Uterus (tissue), 4 donors: ENCODE data around the gene DYNLL1. TPM values are rescaled to one million over a fixed set of nuclear protein-coding genes. Genes with fewer than 3 reads are reported as not detected.
"Not testable (repeated sequence)": the region's sequence is repeated elsewhere in the genome, so short reads cannot be mapped to it uniquely, and the experiment has no call there.

Experiments
- DNase-seq, 2 donors: peaks; one replicate each; pipeline ENCODE4 v3.0.0-alpha.2; 2019 to 2020
- H3K27ac ChIP-seq, 2 donors: fragments of 200-600 bp; sonication (generic); 1 replicate in 1 of 2; 2 replicates in 1 of 2; pipeline ENCODE4 v1.5.1; 2016 to 2018
- H3K27me3 ChIP-seq, 2 donors: fragments of 200-600 bp; sonication (generic); one replicate each; pipeline ENCODE4 v1.5.1; 2018 to 2019; ENCODE audit warnings: control low read depth in 1 of 2
- H3K36me3 ChIP-seq, 2 donors: fragments of 200-600 bp; sonication (generic); one replicate each; pipeline ENCODE4 v1.5.1; 2019; ENCODE audit warnings: control low read depth in 1 of 2
- H3K4me1 ChIP-seq, 2 donors: fragments of 200-600 bp; sonication (generic); one replicate each; pipeline ENCODE4 v1.5.1; 2018 to 2019; ENCODE audit warnings: control low read depth in 1 of 2
- H3K4me3 ChIP-seq, 2 donors: fragments of 200-600 bp; sonication (generic); 1 replicate in 1 of 2; 2 replicates in 1 of 2; pipeline ENCODE4 v1.5.1; 2018 to 2019; ENCODE audit warnings: mild to moderate bottlenecking in 1 of 2
- H3K9me3 ChIP-seq, 2 donors: fragments of 200-600 bp; sonication (generic); one replicate each; pipeline ENCODE4 v1.5.1; 2019; ENCODE audit warnings: control low read depth in 1 of 2
- CTCF ChIP-seq, 4 experiments: fragments of 200-600 bp in 2 of 4; fragments of 450-650 bp in 2 of 4; sonication (generic) in 2 of 4; IDR thresholded peaks; one replicate each; pipeline ENCODE4 v1.5.1; 2016 to 2019; ENCODE audit warnings: antibody characterized with exemption in 4 of 4, mild to moderate bottlenecking in 2 of 4, moderate library complexity in 1 of 4
- POLR2A ChIP-seq, 2 donors: fragments of 450-650 bp; IDR thresholded peaks; one replicate each; pipeline ENCODE4 v1.6.1; 2016; ENCODE audit warnings: antibody characterized with exemption in 2 of 2, mild to moderate bottlenecking in 1 of 2, moderate library complexity in 1 of 2
- intact Hi-C: fragments of 100-400 bp; cut with DNase I; formaldehyde crosslinking; loops from one replicate; pipeline ENCODE4 v1.15.1; 2023; ENCODE audit warnings: low total_unique reads
- total RNA-seq, 4 donors: library from RNA; depleted of rRNA in 3 of 4; stranded (reverse); fragments of >200 nt in 3 of 4; gene quantifications; one replicate each; pipeline versions ENCODE4 v1.1.0 to v1.2.4, GENCODE V29; 2014 to 2023
- donor health status: DM: yes; HTN: yes; CAD: no.

Gene DYNLL1
- 100 to 1,000 TPM; 239 to 457 (median 291) TPM for total RNA-seq

GRCh38 chr12:120495731-120496412, at the start of gene DYNLL1:
DYNLL1 (plus strand) TSS chr12:120496113; CDS start chr12:120496422, 309 bp downstream.
- TF ChIP-seq POLR2A (IDR thresholded peaks at IDR 0.05) (peak; percentile 75 to 86), CTCF (IDR thresholded peaks at IDR 0.05) (peak in 2 of 4 experiments; percentile 38 to 43)
- intact Hi-C loops: no loop called here
- peak within 1 kb of the TSS; percentile 73 to 92 for H3K4me3 ChIP-seq

GRCh38 chr12:120446844-120447178, 49.1 kb upstream of the DYNLL1 start:
- H3K4me1 ChIP-seq, H3K9me3 ChIP-seq, DNase-seq, H3K27me3 ChIP-seq, intact Hi-C loops, H3K36me3 ChIP-seq: not testable (repeated sequence)
- Histone ChIP-seq H3K4me3 (peak overlapping the region; percentile 79 to 96), H3K27ac (peak overlapping the region; percentile 83 to 85)

More at GRCh38 chr12:120495731-120496412, at the start of gene DYNLL1:
- H3K27me3 ChIP-seq: no peaks in the 10 kb centered on the region
- peak; percentile 96 to 97 for DNase-seq
- H3K36me3 ChIP-seq: no peaks in the 10 kb centered on the region
- H3K4me1 ChIP-seq: peaks cover 0 to 8% of the 10 kb centered on the region in 2 donors
- no peaks in the 10 kb centered on the region for H3K9me3 ChIP-seq
- peak within 1 kb of the TSS; percentile 83 to 92 for H3K27ac ChIP-seq

GRCh38 chr12:120447992-120448391, 47.9 kb upstream of the DYNLL1 start:
- no peak for TF ChIP-seq POLR2A (IDR thresholded peaks at IDR 0.05)
- TF ChIP-seq CTCF (IDR thresholded peaks at IDR 0.05): no peak
- no peak overlapping the region for H3K4me3 ChIP-seq
- peaks cover 0 to 6% of the 10 kb centered on the region in 2 donors for H3K4me1 ChIP-seq
- no peak for DNase-seq
- no peak overlapping the region for H3K27ac ChIP-seq
- intact Hi-C loops: no loop called here
- H3K9me3 ChIP-seq: no peaks in the 10 kb centered on the region
- no peaks in the 10 kb centered on the region for H3K27me3 ChIP-seq
- H3K36me3 ChIP-seq: no peaks in the 10 kb centered on the region

GRCh38 chr12:120452524-120452923, 43.4 kb upstream of the DYNLL1 start:
- H3K9me3 ChIP-seq, H3K36me3 ChIP-seq, H3K27me3 ChIP-seq, intact Hi-C loops, H3K4me1 ChIP-seq, H3K27ac ChIP-seq, H3K4me3 ChIP-seq, DNase-seq: not testable (repeated sequence)

- Histone ChIP-seq H3K4me1 (no peaks in the 10 kb centered on the region), H3K4me3 (no peak overlapping the region), H3K36me3 (no peaks in the 10 kb centered on the region), H3K9me3 (no peaks in the 10 kb centered on the region), H3K27me3 (no peaks in the 10 kb centered on the region), H3K27ac (no peak overlapping the region)
- TF ChIP-seq CTCF (IDR thresholded peaks at IDR 0.05) (no peak), POLR2A (IDR thresholded peaks at IDR 0.05) (no peak)
- intact Hi-C loops: no loop called here
- no peak for DNase-seq
These were observed 42.7 kb upstream of the DYNLL1 start for GRCh38 chr12:120453060-120453750.

DNA sequence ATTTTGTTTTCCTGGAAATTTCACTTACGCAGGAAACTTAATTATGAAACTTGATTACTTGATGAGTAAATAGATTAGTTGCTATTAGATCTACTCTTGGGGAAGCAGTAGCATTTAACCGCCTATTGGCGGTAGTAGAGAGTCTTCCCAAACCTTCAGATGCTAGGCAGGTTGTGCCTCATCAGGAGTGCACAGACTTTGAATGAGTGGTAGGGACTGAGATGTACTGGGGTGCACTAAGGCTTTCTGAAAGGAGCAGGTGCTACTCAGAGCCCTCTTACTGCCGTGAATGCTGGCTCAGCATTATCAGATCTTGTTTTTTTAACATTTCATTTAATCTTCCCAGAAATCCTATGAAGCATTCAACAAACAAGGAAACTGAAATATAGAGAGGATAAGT, 41.9 kb upstream of the DYNLL1 start:
- no peaks in the 10 kb centered on the region for H3K36me3 ChIP-seq
- intact Hi-C loops: no loop called here
- no peaks in the 10 kb centered on the region for H3K9me3 ChIP-seq
- no peak overlapping the region for H3K27ac ChIP-seq
- H3K4me3 ChIP-seq: no peak overlapping the region
- H3K4me1 ChIP-seq: no peaks in the 10 kb centered on the region
- DNase-seq: no peak
- H3K27me3 ChIP-seq: no peaks in the 10 kb centered on the region
- TF ChIP-seq POLR2A (IDR thresholded peaks at IDR 0.05): no peak
- peak in 2 of 4 experiments; percentile 23 to 36 for TF ChIP-seq CTCF (IDR thresholded peaks at IDR 0.05)
